ENCODE results near the gene ZNF438.

Gene ZNF438

DNA sequence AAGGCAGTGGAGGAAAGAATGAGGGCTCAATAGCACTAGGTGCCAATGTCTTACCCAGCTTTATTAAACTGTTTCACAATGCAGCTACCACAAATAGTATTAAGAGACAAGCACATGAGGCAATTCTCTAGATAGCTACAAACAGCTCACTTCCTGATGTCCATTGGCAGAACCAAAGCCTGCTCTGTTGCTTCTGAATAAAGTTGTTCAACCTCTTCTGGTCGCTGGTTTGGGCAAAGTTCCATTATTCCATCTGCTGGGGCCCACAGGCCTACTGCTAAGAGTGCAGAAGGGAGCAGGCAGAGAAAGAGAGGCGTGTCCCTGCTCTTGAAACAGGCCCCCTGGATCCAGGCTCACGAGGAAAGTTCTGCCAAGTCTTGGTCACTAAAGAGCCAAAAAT lies 173.9 kb downstream of the ZNF438 start:
- TF ChIP-seq GATA3 (IDR thresholded peaks at IDR 0.05; ENCODE audit: low read depth, low read length) (no peak), GATA2 (IDR thresholded peaks at IDR 0.05; ENCODE audit: low read depth, low read length) (no peak)

DNA sequence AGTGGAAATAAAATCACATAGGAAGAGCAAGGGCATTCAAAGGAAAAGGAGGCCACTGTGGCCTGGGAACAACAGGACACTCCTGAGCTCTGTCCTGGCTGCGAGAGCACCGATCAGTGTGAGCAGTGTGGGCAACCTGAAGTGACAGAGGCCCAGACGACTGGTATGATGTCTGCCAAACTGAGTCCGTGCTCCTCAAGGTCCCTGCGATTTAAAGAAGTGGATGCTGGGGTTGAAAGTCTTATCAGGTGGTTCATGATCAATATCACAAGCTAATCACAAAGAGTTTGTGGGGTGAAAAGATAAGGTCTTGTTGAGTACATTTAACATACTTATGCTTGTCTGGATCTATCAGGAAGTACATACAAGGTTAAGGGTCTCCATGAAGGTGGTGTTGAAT lies 176.5 kb downstream of the ZNF438 start:
- no peak for TF ChIP-seq GATA3 (IDR thresholded peaks at IDR 0.05; ENCODE audit: low read depth, low read length)
- no peak for TF ChIP-seq GATA2 (IDR thresholded peaks at IDR 0.05; ENCODE audit: low read depth, low read length)

DNA sequence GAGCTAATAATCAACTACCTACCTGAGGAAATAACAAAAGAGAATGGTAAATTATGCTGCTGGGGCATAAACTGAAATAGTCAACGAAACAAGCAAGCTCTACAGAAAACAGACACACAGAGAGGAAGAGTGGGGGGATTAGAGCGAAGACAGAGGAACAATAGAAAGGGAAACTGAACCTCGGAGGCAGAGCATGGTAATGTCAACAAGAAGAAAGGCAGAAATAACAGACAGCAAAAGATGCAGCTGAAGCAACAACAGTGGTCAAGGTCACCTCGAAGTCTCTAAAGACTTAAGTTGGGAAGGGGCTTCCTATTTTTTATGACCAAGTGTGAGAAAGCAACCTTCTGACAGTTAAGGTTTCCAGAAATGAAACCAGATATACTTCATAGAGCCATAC lies 177.0 kb downstream of the ZNF438 start:
- TF ChIP-seq GATA2 (IDR thresholded peaks at IDR 0.05; ENCODE audit: low read depth, low read length), result no peak
- TF ChIP-seq GATA3 (IDR thresholded peaks at IDR 0.05; ENCODE audit: low read depth, low read length), result no peak

DNA sequence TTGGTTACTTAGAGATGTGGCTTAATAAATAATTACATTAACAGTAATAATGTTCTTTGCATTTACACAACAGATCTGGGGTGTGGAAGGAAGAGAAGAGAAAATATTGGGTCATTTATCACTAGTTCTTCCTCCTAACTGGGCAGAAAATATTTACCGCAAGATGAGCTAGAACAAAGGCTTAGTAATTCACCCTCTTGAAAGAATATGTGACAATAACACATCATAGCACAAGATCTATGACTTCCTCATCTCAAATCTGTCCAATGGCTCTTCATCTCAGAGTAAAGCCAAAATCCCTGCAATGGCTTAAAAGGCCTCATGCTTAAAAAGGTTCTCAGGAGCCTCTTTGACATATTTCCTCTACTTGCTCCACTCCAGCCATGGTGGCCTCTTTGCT lies 178.6 kb downstream of the ZNF438 start:
- TF ChIP-seq GATA3 (IDR thresholded peaks at IDR 0.05; ENCODE audit: low read depth, low read length), result no peak

DNA sequence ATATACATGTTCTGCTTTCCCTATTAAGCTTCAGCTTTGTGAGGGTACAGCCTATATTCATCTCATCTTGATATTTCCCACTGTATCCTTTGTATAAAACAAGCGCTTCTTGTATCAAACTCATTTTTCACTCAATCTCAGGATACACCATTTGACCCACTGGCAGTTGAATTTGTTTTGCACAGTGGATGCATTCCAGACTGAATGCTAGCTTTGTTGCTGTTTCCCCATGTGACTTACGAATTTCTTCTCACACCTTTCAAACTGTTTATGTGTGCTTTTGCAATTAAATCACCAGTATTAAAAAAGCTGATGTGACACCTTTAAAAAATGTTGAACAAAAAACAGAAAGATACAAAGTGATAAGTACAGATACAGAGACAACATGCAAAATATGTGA lies 180.9 kb downstream of the ZNF438 start:
- TF ChIP-seq GATA2 (IDR thresholded peaks at IDR 0.05; ENCODE audit: low read depth, low read length) (no peak), GATA3 (IDR thresholded peaks at IDR 0.05; ENCODE audit: low read depth, low read length) (no peak)

DNA sequence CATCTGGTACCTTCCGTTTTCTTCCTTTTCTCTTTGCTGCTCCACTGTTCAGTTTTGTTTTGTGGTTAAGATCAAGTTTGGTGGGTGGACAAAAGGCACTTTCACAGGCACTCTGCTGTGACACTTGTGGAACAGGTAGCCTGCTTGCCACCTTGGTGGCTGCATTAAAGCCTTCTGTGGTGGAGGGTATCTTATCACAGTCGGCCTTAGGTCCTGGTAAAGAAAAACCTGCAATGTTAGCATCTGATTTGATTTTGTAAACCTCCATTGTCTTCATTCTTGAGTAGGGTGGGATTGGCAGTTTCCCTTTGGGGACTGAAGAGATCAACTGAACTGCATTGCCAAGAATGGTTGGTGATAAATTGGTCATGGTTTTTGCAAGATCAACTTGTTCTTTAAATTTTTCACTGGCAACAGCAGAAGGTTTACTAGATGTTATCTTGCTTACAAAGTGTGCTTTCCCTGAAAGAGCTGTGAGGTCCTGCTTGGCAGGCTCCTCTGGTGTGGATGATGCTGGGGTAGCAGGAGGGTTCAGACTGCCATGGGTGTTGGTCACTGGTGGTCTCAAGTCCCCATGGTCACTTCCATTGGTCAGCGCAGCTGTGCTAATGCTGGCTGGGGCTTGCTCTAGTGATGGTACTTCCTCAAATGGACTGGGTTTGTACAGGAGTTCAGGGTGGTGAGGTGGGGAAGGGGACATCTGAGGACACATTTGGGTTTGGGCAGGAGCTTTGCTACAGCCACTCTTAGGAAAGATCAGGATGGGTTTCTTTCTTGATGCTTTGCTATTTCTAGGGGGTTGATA lies 182.2 kb downstream of the ZNF438 start:
- no peak for TF ChIP-seq GATA3 (IDR thresholded peaks at IDR 0.05; ENCODE audit: low read depth, low read length)
- no peak for TF ChIP-seq GATA2 (IDR thresholded peaks at IDR 0.05; ENCODE audit: low read depth, low read length)

DNA sequence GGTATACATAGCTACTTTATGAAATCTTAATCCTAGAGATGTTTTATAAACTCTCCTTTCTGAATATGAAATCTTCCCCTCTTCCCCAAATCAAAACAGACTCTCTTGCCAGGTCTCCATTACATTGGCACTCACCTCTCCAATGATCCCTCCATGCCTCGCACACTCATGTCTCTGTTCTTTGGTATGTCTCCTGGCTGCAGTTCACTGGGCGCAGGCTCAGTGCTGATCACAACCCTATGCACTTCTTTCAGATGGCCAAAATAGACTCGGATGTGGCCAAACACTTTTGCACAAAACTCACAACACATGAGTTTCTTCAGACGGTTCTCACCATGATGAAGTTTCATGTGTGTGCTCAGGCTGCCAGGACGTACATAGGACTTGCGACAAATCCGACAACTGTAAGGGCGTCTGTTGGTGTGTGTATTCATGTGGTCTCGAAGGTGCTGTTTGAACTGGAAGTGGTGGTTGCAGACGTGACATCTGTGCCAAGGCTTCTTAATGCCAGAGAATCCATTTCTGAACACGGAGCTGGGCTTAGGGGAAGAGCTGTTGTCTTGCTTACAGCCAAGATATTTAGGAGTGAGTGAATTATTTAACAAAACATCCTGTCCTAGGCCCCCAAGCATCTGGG lies 183.2 kb downstream of the ZNF438 start:
- no peak for TF ChIP-seq GATA2 (IDR thresholded peaks at IDR 0.05; ENCODE audit: low read depth, low read length)
- no peak for TF ChIP-seq GATA3 (IDR thresholded peaks at IDR 0.05; ENCODE audit: low read depth, low read length)

DNA sequence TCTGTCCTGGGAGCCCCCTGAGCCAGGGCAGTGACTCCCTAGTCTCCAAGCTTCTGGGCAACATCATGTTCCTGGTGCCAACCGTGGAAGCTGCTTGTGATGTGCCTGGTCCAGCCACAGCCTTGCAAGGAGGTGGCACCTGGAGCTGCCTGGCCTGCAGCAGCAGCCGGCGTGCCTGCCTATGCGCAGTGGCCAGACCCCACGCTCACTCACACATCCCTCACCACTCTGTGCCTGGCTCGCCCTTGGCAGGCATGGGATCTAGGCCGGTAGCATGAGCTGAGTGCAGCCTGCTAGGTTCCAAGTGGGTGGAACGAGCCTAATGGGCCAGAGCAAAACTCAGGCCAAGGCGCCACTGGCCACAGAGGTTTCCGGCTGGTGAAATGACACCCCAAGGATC lies 184.0 kb downstream of the ZNF438 start:
- TF ChIP-seq GATA3 (IDR thresholded peaks at IDR 0.05; ENCODE audit: low read depth, low read length), result no peak
- no peak for TF ChIP-seq GATA2 (IDR thresholded peaks at IDR 0.05; ENCODE audit: low read depth, low read length)

DNA sequence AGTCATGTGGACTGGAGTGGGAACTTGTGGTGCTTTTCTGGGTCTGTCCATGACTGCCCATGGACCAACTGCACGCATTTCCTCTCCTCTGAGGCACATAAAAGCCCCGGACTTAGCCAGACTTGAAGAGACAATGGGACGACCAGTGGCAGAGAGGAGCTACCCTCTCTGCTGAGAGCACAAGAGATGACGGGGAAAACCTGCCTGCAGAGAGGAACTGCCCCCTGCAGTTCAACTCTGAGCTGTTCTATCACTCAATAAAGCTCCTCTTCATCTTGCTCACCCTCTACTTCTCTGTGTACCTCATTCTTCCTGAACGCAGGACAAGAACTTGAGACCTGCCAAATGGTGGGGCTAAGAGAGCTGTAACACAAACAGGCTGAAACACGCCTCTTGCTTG lies 184.5 kb downstream of the ZNF438 start:
- TF ChIP-seq GATA3 (IDR thresholded peaks at IDR 0.05; ENCODE audit: low read depth, low read length), result no peak
- no peak for TF ChIP-seq GATA2 (IDR thresholded peaks at IDR 0.05; ENCODE audit: low read depth, low read length)

DNA sequence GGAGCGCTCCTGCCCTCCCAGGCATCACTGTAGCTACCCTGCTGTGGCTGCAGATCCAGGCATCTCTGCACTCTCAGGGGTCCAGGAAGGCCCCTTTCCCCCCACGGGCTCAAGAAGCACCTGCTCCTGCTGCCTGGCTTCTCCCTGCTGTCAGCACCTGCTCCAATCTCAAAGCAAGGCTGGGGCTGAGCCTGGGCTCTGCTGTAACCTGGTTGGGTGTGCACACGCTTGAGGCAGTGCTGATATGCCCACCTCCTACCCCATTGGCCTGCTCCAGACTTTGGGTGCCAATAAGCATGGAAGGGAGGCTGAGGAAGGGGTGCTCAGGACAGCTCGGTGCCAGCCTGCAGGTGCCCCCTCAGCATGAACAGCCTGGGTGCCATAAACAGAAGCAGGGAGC lies 185.0 kb downstream of the ZNF438 start:
- no peak for TF ChIP-seq GATA3 (IDR thresholded peaks at IDR 0.05; ENCODE audit: low read depth, low read length)

DNA sequence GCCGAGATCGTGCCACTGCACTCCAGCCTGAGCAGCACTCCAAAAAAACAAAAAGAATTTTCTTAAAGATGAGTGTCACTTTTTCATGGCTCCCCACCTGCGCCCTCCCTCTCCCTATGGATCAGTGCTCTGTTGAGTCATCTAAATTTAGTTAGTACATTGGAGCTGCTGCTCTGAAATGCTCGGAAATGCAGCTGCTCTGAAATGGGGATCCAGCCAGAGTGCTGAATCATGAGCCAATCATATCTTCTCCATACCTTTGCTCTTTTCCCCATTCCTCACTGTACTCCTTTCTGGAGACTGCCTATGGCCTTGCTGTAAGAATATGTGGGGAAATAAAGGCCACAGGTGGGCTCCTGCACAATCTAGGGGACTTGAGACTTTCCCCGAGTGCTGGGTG lies 188.8 kb downstream of the ZNF438 start:
- TF ChIP-seq GATA3 (IDR thresholded peaks at IDR 0.05; ENCODE audit: low read depth, low read length) (no peak), GATA2 (IDR thresholded peaks at IDR 0.05; ENCODE audit: low read depth, low read length) (no peak)

DNA sequence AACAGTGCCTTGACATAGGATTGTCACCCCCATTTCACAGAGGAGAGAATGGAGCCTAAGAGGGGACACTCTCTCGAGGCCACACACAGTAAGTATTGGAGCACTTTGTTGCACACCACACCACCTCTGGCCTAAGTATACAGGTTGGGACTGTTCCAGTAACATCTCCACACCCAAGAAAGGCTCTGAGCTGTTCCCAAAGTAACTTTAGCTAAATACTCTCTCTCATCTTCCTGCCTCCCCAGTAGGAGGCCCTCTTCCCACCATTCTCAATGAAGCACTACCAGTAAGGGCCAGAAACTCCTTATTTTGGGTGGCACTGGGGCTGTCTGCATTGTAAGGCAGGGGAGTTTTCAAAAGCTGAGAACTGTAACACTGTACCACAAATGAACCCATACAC lies 189.5 kb downstream of the ZNF438 start:
- TF ChIP-seq GATA2 (IDR thresholded peaks at IDR 0.05; ENCODE audit: low read depth, low read length), result no peak
- TF ChIP-seq GATA3 (IDR thresholded peaks at IDR 0.05; ENCODE audit: low read depth, low read length), result no peak

DNA sequence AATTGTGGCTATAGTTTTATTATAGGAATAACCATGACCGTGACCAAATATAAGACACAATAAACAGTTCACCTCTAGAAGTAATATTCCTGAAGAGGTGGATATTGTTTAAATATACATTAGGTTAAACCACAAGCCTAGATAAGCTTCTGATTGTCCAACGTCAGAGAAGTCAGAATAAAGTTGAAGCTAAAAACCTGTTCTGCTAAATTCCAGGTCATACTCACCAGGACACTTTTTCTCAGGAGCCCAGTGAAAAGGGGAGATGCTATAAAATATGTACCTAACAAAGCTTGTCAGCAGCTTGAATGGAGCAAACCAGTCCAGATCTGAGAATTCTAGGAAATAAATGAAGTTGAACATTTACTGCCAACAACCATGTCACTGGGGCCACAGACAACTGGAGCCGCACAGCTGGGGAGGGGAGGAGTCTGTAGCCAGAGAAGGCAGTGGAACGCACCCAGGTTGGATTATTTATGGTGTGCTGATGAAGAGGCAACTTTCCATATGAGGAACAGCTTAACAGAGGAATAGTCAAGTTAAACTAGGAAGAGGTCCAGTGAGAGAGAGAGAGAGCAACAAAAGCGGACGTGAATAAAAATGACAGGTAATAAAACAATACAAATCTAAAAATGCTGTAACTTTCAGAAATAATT lies 191.1 kb downstream of the ZNF438 start:
- no peak for TF ChIP-seq GATA3 (IDR thresholded peaks at IDR 0.05; ENCODE audit: low read depth, low read length)
- TF ChIP-seq GATA2 (IDR thresholded peaks at IDR 0.05; ENCODE audit: low read depth, low read length), result no peak

DNA sequence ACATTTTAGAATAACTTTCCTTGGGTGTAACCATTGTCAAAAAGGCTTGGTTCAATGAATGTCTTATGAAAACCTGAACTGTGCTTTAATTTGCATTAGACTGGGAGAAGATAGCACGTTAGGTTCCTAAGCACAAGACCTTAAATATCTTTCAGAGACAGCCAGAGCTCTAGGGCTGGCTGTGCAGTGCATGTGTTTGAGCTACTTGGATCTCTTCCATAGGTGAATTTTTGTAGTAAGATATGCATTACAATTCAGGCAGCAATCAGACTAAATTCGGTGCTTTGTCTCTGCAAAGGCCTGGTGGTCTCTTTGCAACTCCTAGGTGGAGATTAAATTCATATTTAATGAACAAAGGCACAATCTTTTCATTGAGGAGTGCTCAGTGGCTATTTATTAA lies 192.0 kb downstream of the ZNF438 start:
- TF ChIP-seq GATA3 (IDR thresholded peaks at IDR 0.05; ENCODE audit: low read depth, low read length), result no peak
- TF ChIP-seq GATA2 (IDR thresholded peaks at IDR 0.05; ENCODE audit: low read depth, low read length), result no peak

DNA sequence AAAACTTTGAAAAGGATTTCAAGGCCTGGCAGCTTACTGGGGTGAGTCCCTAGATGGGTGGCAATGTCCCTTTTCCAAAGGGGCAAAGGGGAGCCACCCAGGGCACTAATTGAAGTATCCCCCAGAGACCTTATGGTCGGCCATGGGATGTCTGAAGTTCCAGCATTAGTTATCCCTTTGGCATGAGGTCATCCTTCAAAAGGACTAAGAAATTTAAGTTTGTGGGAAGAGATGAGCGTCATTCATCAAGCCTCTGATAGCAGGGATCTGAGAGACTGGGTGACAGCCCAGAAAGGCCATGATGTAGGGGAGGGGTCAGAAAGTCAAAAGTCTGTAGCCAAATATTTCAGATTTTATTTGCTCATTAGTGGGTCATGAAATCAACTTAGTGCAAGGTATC lies 195.3 kb downstream of the ZNF438 start:
- no peak for TF ChIP-seq GATA2 (IDR thresholded peaks at IDR 0.05; ENCODE audit: low read depth, low read length)
- TF ChIP-seq GATA3 (IDR thresholded peaks at IDR 0.05; ENCODE audit: low read depth, low read length), result no peak

All from SH-SY5Y (cell line).